Measurements from ENCODE around the gene ADAMTSL1.

ADAMTSL1 gene

GRCh38 chr9:18472435-18472834 is 1.5 kb upstream of the ADAMTSL1 start:
- no peak for DNase-seq

DNA sequence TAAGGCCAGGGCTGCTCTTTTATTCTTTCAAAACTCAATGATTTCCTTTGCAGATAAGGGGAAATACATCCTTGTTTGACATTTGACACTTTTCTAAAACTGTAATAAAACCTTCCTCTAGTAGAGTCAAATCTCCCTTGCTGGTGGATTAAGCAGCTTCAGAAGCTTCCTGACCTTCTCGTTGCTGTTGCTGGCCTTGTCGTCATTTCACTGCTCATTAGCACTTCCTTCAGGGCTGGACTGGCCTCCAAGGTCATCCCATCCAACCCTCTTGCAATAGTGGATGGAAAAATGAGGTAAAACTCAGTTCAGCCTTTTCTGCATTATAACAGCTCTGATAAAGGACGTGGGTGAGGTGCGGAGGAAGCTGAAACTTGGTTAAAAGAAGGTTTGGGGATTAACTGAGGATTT is 1.1 kb upstream of the ADAMTSL1 start:
- no peak for DNase-seq

DNA sequence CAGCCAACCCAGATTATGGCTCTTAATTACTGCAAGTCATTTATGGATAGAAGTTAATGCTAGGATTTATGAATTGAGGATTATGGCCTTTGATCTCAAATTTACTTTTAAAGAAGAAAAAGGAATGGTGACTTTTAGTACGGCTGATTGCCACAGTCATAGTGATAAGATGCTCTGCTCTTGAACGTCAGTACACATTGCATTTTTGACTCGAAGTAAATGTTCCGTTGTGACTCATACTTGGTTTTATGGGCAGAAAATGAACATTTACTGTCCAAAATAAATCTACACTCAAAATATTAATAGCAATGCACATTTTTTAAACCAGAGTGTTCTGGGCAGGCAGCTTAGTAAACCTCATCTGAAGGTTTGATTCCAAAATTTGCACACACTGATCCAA is 830 bp downstream of the ADAMTSL1 start:
- no peak for DNase-seq

DNA sequence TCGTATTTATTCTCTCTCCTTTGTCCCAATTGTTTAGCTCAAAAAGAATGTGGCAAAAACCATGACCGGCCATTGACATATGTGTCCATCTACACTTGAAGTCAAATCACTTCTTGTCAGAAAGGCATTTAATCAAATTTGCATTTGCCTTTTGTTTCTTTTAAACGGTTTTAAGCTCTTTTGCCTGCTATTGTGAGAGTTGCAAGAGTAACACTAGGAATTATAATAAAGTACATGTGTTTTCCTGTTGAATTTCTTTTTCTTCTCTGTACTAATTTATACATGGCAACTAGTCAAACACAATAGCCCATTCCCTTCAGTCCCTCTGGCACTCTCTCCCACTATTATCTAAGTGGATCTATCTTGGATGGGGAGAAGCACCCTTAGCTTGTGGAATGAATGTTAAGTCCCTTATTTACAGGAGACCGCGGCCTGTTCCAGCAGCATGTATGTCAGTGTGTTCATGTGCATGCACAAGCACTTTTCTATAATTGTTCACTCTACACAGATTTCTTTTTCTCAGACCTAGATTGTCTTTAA is 3.2 kb downstream of the ADAMTSL1 start:
- no peak for DNase-seq

DNA sequence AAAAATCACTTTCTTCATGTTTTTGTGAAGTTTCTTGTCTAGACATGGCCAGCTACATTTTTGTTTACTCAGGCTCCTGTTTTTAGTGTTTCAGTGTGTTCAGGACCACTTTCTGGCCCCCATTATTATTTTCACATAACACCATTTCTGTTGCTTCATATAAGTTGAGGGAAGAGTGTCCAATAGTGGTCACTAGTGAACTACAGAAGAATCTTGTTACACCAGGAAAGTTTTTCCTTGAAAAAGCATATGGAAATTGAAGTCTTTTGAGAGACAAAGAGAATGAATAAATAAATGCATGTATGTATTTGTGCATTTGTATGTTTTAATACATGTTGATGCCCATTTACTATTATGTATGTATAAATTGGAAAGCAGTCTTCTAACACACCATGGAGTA is 3.8 kb downstream of the ADAMTSL1 start:
- no peak for DNase-seq

DNA sequence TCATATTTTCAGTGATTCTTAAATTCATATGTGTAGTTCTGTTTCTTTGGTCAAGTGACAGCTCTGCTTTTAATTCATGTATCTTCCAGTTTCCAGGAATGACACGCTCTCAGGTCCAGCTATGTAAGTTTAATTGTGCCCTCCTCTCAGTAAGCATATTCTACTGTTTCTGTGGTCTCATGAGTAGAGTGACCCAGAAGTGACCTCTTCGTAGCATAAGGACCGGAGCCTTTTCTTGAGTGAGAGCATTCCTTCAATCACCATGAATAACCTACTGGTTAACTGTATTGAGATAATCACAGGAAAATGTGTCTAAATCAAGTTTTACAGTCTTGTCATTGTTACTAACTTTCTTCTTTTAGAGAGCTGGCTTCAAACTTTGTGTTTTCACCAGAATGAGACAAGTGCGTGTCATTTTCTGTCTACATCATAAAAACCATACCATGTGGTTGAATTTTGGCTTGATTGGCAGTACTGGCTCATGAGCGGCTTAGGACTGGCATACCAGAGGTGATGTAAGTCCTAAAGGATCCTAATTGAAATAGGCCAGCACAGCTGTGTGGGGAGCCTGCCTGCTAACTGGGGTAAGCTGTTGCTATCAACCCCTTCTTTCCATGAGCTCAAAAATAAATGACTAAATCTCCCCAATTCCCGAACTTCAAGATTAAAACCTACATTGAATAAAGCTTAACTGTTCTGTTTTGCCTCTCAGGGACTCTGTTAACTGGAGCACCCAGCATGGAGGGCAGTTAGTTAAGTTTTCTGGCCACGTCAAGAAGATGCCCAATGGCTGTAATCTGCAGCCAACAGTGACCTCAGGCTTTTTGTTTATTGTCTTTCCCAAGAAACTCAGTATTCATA is 4.8 kb downstream of the ADAMTSL1 start:
- DNase-seq = no peak

DNA sequence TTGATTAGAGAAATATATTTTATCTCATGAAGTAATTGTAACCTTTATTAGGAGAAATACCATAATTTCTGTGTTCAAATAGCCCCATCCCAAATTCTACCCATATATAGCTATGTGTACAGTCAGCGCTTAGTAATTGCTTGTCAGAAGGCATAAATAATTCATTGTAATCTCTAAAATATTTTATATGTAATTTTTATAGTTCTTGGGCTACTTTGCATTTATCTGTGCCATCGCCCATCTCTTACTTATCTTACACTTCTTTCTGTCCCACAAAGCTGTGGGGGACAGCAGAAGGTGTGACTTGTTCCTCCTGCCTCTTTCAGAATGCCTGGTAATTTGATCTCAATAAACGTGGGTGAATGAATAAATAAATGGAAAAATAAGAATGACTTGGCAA is 5.5 kb downstream of the ADAMTSL1 start:
- DNase-seq = no peak

DNA sequence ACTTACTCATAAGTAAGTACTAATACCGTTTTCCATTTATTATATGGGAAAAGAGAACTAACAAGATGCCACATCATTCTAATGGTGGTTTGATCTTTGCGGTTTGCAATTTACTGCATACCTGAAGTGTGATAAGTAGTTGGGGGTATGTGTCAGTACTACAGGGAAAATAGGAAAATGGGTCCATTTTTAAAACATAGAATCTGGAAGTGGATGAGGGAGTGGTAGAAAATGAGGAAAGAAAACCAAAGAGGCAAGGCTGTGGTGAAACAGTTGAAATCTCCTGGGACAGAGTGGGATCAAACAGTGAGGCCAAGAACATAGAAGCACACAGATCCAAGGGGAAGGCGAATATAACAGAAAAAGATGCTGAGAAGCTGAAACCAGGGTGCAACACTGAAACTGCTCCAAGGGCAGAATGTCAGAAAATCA is 6.7 kb downstream of the ADAMTSL1 start:
- DNase-seq = no peak

DNA sequence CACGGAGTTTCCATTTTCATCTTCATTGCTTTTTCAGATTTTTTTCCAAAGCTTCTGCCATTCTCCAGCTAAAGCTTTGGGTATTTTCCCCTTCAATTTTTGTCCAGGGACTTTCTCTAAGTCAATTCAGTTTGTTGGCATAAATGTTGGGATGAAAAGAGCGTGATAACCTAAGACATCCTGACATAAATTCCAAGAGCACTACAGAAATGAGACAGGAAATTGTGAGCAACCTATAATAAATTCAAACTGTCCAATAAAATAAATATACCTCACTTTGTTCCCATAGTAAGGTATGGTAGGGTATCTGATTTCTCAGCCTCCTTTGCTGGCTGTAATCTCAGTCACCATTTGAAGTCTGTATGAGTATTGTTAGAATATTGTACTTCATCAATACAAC is 8.4 kb downstream of the ADAMTSL1 start:
- no peak for DNase-seq

DNA sequence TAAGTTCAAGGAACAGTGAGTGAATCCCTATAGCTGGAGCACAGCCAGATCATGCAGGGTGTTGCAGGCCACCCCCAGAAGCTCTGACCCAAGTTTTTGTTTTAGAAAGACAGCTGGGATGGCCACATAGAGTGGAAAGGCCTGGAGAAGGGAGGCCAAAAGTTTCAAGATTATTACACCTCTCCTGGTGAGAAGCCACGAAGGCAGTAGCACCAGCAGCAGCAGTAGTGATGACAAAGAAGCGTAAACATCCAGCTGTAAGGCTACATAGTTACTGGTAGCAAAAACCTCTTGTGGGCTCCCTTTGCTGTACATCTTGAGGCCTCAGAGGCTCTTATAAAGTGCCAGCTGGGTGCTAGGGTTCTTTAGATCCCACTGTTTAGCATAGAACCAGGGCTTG is 11.8 kb downstream of the ADAMTSL1 start:
- DNase-seq = no peak

DNA sequence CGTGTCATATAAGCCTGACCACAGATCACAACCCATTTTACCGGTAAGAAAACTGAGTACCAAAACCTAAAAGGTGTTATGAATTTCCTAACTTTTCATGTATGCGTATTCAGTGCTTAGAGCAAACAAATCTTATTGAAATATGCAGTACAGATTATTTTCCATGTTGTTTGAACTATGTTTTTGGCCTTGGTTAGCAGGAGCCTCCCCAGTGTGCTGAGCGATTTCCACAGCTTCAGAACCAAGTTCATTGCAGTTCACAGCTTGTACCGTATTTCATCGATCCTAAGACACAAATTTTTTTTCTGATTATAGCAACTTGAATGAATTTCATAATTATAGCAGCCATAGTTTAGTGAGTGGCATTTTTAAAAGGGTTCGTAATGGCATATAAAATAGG is 13.7 kb downstream of the ADAMTSL1 start:
- DNase-seq = no peak

DNA sequence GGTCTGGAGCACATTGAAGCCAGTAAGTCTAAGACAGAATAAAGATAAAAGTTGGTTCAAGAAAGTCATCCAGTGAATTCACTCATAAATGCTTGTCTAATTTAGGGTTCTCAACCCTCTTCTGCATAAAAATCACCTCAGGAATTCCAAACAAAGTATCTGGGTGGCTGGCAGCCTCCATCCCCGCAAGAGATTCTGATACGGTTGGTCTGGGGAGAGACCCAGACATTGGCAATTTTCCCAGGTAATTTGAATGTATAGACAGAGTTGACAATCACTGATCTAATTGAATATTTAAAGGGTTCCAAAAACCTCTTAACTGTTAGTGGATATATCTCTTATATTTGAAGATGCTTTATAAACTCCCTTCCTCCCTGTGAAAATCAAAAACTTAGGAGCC is 14.9 kb downstream of the ADAMTSL1 start:
- DNase-seq = no peak

DNA sequence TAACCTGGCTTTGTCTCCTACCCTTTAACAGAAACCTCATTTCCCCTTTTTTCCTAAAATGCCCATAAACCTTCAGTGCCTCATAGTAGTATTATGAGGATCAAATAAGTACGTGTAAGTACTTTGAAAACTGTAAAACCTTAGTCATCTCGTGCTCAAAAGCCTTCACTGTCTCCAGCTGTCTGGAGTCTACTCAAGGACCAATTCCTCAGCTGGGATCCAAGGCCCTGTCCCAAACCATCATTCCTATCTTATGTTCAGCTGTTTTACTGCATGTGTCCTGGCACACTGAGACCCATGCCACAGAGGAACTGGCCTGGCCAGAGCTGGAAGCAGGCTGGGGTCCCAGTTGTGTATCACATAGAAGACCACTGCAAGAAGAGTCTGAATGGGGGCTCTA is 15.9 kb downstream of the ADAMTSL1 start:
- no peak for DNase-seq

- no peak for DNase-seq
These were observed 16.9 kb downstream of the ADAMTSL1 start for GRCh38 chr9:18490641-18491370.

DNA sequence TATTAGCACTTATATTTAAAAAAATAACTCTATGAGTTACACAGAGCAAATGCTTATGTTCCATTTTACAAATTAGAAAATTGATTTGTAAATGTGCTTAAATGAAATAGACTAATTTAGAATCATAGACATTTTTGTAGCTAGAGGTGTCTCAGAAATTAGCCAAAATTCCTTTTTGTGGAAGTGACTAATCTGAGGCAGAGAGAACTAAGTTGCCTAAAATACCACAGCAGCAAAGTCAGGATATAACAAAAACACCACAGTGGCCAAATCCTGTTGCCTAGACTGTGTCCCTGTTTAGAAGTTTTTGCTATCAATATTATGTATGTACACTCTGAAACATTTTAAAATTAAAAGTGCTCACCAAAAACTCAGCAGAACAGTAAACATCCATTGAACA is 18.7 kb downstream of the ADAMTSL1 start:
- DNase-seq = no peak

DNA sequence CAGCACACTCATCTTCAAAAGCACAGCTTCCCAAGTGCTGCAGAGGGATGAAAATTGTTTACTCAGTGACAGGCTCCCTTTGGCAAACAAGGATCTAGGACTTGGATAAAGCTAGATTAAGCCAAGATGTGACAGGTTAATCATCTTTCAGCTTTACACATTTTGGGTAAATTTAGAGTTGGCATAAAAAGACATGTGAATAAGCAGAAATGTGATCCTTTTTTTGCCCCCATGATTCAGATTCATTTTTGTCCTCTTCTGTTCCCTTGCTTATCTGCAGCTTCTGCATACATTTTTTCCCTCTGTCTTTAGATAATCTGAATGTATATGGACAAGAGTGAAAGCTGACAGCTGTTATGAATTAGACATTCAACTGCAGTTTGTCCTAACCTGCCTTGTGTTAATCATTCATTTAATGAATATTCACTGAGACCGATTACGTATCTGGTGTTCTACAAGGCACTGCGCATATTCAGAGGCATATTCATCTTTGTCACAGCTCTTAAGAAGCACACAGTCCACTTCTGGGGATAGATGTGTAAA is 19.6 kb downstream of the ADAMTSL1 start:
- DNase-seq = no peak

DNA sequence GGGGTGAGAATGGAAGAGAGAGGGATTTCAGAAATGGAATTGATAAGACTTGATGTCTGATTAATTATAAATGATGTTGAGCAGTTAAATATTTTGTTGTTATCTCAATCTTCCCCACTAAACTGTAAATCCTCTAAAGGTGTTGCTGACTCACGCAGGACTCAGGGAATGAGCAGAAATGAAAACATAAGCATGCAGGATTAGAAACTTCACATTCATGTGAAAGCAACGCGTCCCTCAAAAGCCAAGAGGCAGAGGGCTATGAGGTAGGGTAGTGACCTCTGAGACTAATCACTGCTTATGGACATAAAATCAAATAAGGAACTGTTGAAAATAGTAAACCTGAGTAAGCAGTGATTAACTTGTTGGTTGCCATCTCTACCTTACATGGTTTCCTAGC is 21.1 kb downstream of the ADAMTSL1 start:
- no peak for DNase-seq

- DNase-seq = no peak
These were observed 22.5 kb downstream of the ADAMTSL1 start for GRCh38 chr9:18496256-18497000.

DNA sequence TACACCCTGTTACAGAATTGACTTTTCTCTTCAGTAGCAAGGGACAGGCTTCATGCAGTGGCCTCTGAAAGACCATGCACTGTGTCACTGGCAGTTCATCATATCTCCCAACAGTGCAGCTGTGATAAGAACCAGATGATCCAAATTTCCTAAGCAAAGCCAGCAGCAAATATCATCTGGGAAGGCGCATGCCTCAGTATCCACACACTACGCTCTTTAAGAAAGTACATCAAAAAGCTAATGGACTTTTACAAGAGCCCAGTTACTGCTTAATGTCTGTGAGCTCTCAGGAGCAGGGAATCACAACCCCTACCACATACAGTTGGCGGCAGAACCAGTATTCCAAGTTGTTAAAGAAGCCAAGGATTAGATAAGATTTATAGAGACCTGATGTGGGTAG is 25.1 kb downstream of the ADAMTSL1 start:
- DNase-seq = no peak

GRCh38 chr9:18499980-18500379 is 26.0 kb downstream of the ADAMTSL1 start:
- DNase-seq = no peak

- no peak for DNase-seq
These were observed 26.5 kb downstream of the ADAMTSL1 start for GRCh38 chr9:18500451-18500850.

GRCh38 chr9:18501949-18502348 is 28.0 kb downstream of the ADAMTSL1 start:
- no peak for DNase-seq

DNA sequence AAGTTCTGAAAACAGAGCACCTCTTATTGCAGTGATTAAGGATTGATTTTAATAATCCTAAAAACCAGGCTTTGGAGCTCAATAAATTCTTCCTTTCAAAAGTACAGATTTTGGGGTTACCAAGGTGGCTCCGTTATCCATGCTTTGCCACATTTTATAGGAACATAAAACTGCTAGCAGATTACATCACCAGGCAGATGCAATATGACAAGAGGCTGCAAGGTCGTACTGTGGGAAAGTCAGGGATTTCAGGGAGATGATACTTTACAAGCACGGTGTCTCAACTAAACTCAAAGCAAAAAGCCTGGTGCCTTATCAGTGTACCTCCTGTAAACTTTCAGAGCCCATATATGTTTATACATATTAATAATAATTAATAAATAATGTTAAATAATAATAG is 28.6 kb downstream of the ADAMTSL1 start:
- DNase-seq = no peak

Data from T-helper 1 cell (primary cell).